HCEC 1CT (cell line): ENCODE data around the gene NEU2.

Experiments
- DNase-seq: peaks from one replicate; pipeline ENCODE4 v3.0.0-alpha.2; 2017

NEU2 gene

GRCh38 chr2:233079953-233080835, 47.7 kb downstream of the NEU2 start:
- DNase-seq: no peak

- DNase-seq: no peak
These were observed 48.4 kb downstream of the NEU2 start for GRCh38 chr2:233080836-233081229.

- no peak for DNase-seq
These were observed 48.8 kb downstream of the NEU2 start for GRCh38 chr2:233081232-233081730.

DNA sequence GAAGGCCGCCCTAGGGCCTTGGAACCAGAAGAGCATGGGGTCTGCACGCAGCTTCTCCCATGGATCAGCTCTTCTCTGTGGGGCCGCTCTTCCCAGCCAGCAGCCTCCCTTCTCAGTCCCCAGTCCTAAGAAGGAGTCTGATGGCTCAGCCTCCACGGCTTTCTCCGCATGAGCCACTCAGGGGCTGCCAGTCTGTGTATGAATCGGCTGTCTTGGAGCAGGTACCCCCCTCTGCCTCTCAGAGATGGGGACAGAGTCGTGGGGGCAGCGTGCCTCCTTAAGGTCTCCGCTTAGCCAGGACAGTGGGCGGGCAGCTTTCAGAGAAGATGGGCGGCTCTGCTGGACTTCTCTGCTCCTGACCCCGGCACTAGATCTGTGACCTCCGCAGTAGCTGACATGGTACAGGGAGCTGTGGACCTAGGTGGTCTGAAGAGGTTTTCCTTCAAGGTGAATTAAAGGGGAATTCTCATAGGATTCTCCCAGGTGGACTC, 49.3 kb downstream of the NEU2 start:
- DNase-seq: no peak

DNA sequence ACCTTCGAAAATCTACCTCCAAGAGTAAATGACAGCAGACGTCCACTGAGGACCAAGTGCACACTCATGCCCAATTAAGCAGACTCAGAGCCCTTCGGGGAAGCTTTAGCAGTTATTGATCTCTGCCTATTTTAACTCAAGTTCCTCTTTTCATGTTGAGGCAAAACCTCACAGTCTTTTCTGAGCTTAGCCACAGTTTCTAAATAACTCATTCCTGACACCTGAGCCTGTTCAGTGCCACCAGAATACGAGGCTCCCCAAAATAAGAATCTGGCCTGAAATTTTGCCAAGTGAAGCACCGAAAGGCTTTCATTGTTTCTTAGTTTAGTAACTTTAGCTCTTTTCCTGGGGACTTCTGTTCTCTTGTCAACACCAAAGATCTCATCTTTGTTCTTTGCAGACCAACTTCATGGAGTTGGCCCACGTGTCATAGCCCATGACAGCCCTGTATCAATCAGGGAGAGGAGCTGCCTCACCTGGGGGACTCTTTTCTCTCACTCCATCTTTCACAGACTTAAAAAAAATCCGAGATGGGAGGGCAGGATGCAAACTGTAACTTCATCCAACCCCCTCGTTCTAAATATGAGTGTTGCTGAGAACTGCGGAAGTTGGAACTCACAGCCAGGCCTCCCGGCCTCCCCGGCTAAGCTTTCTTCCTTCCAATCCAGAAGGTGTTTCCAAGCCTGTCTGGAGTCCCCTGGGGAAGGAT, 49.9 kb downstream of the NEU2 start:
- no peak for DNase-seq

DNA sequence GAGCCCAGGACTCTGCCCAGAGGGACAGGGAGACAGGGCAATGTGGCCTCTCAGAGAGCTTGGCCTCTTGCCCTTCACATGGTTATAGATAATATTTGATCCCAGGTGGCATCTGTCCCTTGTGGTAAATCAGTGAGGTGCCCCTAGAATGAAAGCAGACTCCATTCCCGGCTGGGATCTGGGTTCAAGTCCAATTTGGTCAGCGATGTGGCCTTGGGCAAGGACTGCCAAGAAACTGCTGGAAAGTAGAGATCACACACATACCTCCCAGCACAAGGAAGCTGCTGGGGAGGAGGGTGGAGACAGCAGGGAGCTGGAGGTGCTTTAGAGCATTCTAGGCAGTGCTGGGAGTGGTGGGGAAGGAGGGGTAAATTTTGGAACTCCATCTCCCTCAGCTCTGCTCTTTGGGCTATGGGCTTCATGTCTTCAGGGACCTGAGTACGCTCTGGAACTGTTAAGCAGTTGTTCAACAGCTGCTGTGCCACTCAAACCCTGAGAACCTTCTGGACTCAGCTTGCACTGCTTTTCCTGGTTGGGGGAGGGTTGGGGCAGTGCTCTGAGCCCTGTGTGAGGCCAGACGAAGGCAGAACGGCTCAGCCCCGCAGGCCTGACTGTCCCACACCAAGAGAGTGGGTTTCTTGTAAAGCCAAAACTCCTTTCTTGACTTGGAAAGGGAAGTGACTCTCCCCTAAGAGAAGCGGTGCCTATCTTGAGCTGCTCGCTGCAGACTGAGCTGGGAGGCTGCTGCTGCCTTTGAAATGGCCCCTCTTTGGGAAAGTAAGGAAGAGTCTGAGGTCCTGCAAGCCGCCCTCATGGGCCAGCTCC, 50.7 kb downstream of the NEU2 start:
- DNase-seq: no peak

DNA sequence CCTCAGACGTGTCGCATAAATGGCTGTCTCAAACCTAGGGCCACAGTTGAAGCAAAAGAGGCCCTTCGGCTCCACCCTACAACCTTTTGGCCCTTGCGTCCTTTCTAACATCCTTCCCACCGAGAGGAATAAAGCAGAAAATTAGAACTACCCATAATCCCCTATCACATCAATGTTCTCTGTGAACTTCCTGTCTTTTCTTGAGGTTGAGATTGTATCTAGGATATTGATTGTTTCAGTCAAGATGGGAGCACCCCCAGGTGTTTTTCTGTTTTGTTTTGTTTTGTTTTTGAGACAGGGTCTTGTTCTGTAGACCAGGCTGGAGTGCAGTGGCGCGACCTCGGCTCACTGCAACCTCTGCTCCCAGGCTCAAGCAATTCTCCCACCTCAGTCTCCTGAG, 51.3 kb downstream of the NEU2 start:
- DNase-seq: no peak

DNA sequence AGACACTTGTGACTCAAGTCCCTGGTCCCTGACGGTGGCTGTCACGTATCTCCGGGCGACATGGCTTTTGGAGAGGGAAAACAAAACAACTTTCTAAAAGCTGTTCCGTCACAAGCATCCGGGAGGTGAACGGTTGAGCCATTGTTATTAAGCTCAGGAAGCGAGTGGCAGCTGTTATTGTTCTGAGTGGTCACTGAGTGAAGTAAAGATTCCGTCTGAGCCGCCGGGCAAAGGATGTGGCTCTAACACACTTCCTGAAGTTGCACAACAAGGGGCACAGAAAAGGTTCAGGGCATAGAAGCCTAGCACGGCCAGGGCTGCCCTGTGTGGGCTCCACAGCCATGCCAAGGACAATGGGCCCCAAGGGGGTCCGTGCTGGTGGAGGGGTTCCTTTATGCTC, 52.0 kb downstream of the NEU2 start:
- DNase-seq: no peak
